Islet of Langerhans (tissue), 1 donor: Measurements from ENCODE around the gene LRP1.

Experiments used
- FAIRE-seq: peaks from one replicate; lab custom pipeline; 2011; peaks lifted over from hg19 to GRCh38; lab: Jason Lieb, UNC

Gene LRP1

GRCh38 chr12:57213763-57214397 lies 85.6 kb downstream of the LRP1 start:
- no peak for FAIRE-seq

GRCh38 chr12:57214398-57214781 lies 86.1 kb downstream of the LRP1 start:
- no peak for FAIRE-seq

- FAIRE-seq, result no peak
Measured at GRCh38 chr12:57215065-57215464, 86.8 kb downstream of the LRP1 start.

- FAIRE-seq, result no peak
Measured at GRCh38 chr12:57215668-57216013, 87.4 kb downstream of the LRP1 start.

- no peak for FAIRE-seq
Measured at GRCh38 chr12:57216014-57216911, 88.0 kb downstream of the LRP1 start, which contains the start of gene NXPH4. TSS of gene NXPH4 (plus strand) at chr12:57216794. CDS start at chr12:57216970, 176 bp downstream.

GRCh38 chr12:57216921-57217879 lies 88.9 kb downstream of the LRP1 start:
- FAIRE-seq, result no peak

GRCh38 chr12:57218030-57218853 lies 90.0 kb downstream of the LRP1 start:
- FAIRE-seq, result no peak

- FAIRE-seq, result no peak
Measured at GRCh38 chr12:57219205-57219992, 91.1 kb downstream of the LRP1 start.

GRCh38 chr12:57219993-57220754 lies 91.9 kb downstream of the LRP1 start:
- no peak for FAIRE-seq

- FAIRE-seq, result no peak
Measured at GRCh38 chr12:57220770-57221168, 92.5 kb downstream of the LRP1 start.

GRCh38 chr12:57221169-57221917 lies 93.1 kb downstream of the LRP1 start:
- no peak for FAIRE-seq

- no peak for FAIRE-seq
Measured at GRCh38 chr12:57222286-57223190, 94.3 kb downstream of the LRP1 start.

GRCh38 chr12:57223191-57224165 lies 95.2 kb downstream of the LRP1 start:
- no peak for FAIRE-seq

GRCh38 chr12:57224278-57224972 lies 96.1 kb downstream of the LRP1 start:
- no peak for FAIRE-seq

- no peak for FAIRE-seq
Measured at GRCh38 chr12:57224973-57225679, 96.8 kb downstream of the LRP1 start.
